Mucosa of stomach (tissue), 1 donor: ENCODE results near the gene IREB2.

Source experiments
- H3K27me3 ChIP-seq: one replicate; pipeline ENCODE4 v1.7.0; 2013; ENCODE audit warnings: mild to moderate bottlenecking, low read length; ENCODE audit not compliant: control insufficient read depth, insufficient read depth
- H3K36me3 ChIP-seq: one replicate; pipeline ENCODE4 v1.7.0; 2013; ENCODE audit warnings: low read length; ENCODE audit not compliant: control insufficient read depth, insufficient read depth
- H3K4me1 ChIP-seq: one replicate; pipeline ENCODE4 v1.7.0; 2013; ENCODE audit warnings: mild to moderate bottlenecking, low read length; ENCODE audit not compliant: control insufficient read depth, insufficient read depth
- H3K4me3 ChIP-seq: one replicate; pipeline ENCODE4 v1.7.0; 2013; ENCODE audit warnings: low read length
- H3K9ac ChIP-seq: one replicate; pipeline ENCODE4 v1.7.0; 2013; ENCODE audit warnings: mild to moderate bottlenecking, low read length, moderate library complexity
- H3K9me3 ChIP-seq: one replicate; pipeline ENCODE4 v1.7.0; 2013; ENCODE audit warnings: mild to moderate bottlenecking, low read length, moderate library complexity; ENCODE audit not compliant: control insufficient read depth
- donor health status: Pancreatic carcinoma.

Gene IREB2

GRCh38 chr15:78550194-78550593 is 112.2 kb downstream of the IREB2 start:
- Histone ChIP-seq H3K9me3 (no peaks in the 10 kb centered on the region), H3K36me3 (peaks cover 16% of the 10 kb centered on the region), H3K4me1 (no peaks in the 10 kb centered on the region), H3K9ac (no peak overlapping the region), H3K27me3 (no peaks in the 10 kb centered on the region), H3K4me3 (no peak overlapping the region)

GRCh38 chr15:78550815-78551214 is 112.8 kb downstream of the IREB2 start:
- no peaks in the 10 kb centered on the region for H3K9me3 ChIP-seq
- no peak overlapping the region for H3K4me3 ChIP-seq
- H3K4me1 ChIP-seq = no peaks in the 10 kb centered on the region
- no peaks in the 10 kb centered on the region for H3K27me3 ChIP-seq
- H3K9ac ChIP-seq = no peak overlapping the region
- peaks cover 11% of the 10 kb centered on the region for H3K36me3 ChIP-seq
